WTC11 (cell line): ENCODE data around the gene MAST4.

Experiments
- ARID4B ChIP-seq: sonication (generic); formaldehyde crosslinking; IDR thresholded peaks from 2 replicates; pipeline ENCODE4 v1.8.0; 2023; ENCODE audit warnings: missing genetic modification reagents, mild to moderate bottlenecking, borderline replicate concordance
- ATF3 ChIP-seq: sonication (generic); formaldehyde crosslinking; conservative IDR thresholded peaks from 2 replicates; pipeline ENCODE4 v1.8.1; 2022; ENCODE audit warnings: mild to moderate bottlenecking, missing genetic modification reagents
- CREM ChIP-seq: sonication (generic); formaldehyde crosslinking; IDR thresholded peaks from 2 replicates; pipeline ENCODE4 v1.8.1; 2022; ENCODE audit warnings: mild to moderate bottlenecking, missing genetic modification reagents, moderate library complexity
- CTCF ChIP-seq: fragments of 200-600 bp; IDR thresholded peaks from 2 replicates; pipeline ENCODE4 v1.8.0; 2022; ENCODE audit warnings: antibody characterized with exemption
- FOXK1 ChIP-seq: sonication (generic); formaldehyde crosslinking; IDR thresholded peaks from 2 replicates; pipeline ENCODE4 v1.8.0; 2022; ENCODE audit warnings: mild to moderate bottlenecking, moderate library complexity, missing genetic modification reagents
- HMGA2 ChIP-seq: fragments of 250-450 bp; sonication (Bioruptor Pico); IDR thresholded peaks from 2 replicates; pipeline ENCODE4 v1.4.0; 2021; ENCODE audit warnings: mild to moderate bottlenecking, moderate library complexity
- IRF2 ChIP-seq: sonication (generic); formaldehyde crosslinking; IDR thresholded peaks from 2 replicates; pipeline ENCODE4 v1.8.0; 2022; ENCODE audit warnings: low read depth, missing genetic modification reagents, borderline replicate concordance
- MAX ChIP-seq: sonication (generic); formaldehyde crosslinking; IDR thresholded peaks from 2 replicates; pipeline ENCODE4 v1.8.0; 2022; ENCODE audit warnings: mild to moderate bottlenecking, missing genetic modification reagents
- RORB ChIP-seq: fragments of 250-450 bp; sonication (Bioruptor Pico); IDR thresholded peaks from 2 replicates; pipeline ENCODE4 v1.9.0; 2021; ENCODE audit warnings: mild to moderate bottlenecking
- SMAD4 ChIP-seq: sonication (generic); formaldehyde crosslinking; IDR thresholded peaks from 2 replicates; pipeline ENCODE4 v1.8.0; 2022; ENCODE audit warnings: mild to moderate bottlenecking, missing genetic modification reagents

- TF ChIP-seq SMAD4, result no peak
- no peak for TF ChIP-seq HMGA2 (CRISPR knock-in tag)
- no peak for TF ChIP-seq CTCF
- TF ChIP-seq ATF3 (CRISPR knock-in tag), result no peak
- TF ChIP-seq CREM (CRISPR knock-in tag), result no peak
- no peak for TF ChIP-seq FOXK1 (CRISPR knock-in tag)
- no peak for TF ChIP-seq IRF2 (CRISPR knock-in tag)
- no peak for TF ChIP-seq RORB (CRISPR knock-in tag)
- TF ChIP-seq MAX (CRISPR knock-in tag), result no peak
- no peak for TF ChIP-seq ARID4B (CRISPR knock-in tag)
Observed at GRCh38 chr5:66720780-66721179, 124.6 kb downstream of the MAST4 start.
